Ovary (tissue), 9 donors: Measurements from ENCODE around the gene FGFR3. TPM values are rescaled to one million over a fixed set of nuclear protein-coding genes. Genes with fewer than 3 reads are reported as not detected.

ENCODE experiments used
- DNase-seq, 5 donors: peaks; one replicate each; pipeline ENCODE4 v3.0.0-alpha.2; 2019 to 2020
- H3K27ac ChIP-seq, 2 donors: fragments of 200-600 bp; one replicate each; pipeline versions ENCODE4 v1.5.1 to v1.8.0; 2019 to 2022
- H3K27me3 ChIP-seq: fragments of 200-600 bp; one replicate; pipeline ENCODE4 v1.8.0; 2022
- H3K36me3 ChIP-seq: fragments of 200-600 bp; sonication (generic); one replicate; pipeline ENCODE4 v1.5.1; 2019
- H3K4me1 ChIP-seq: one replicate; pipeline ENCODE4 v1.8.1; 2013; ENCODE audit warnings: mild to moderate bottlenecking, moderate library complexity; ENCODE audit not compliant: insufficient read depth
- H3K4me3 ChIP-seq: fragments of 200-600 bp; sonication (generic); one replicate; pipeline ENCODE4 v1.5.1; 2017
- H3K9me3 ChIP-seq, 2 donors: fragments of 200-600 bp in 1 of 2; sonication (generic) in 1 of 2; one replicate each; pipeline versions ENCODE4 v1.5.1 to v1.8.1; 2013 to 2019; ENCODE audit warnings: mild to moderate bottlenecking in 1 of 2, moderate library complexity in 1 of 2
- CTCF ChIP-seq, 3 donors: fragments of 450-650 bp in 2 of 3; fragments of 200-600 bp in 1 of 3; IDR thresholded peaks; one replicate each; pipeline versions ENCODE4 v1.5.1 to v1.8.0; 2016 to 2022; ENCODE audit warnings: antibody characterized with exemption in 3 of 3, mild to moderate bottlenecking in 1 of 3
- EP300 ChIP-seq: sonication (generic); formaldehyde crosslinking; IDR thresholded peaks from one replicate; pipeline ENCODE4 v1.6.1; 2017; ENCODE audit warnings: antibody characterized with exemption
- POLR2A ChIP-seq: fragments of 450-650 bp; IDR thresholded peaks from one replicate; pipeline ENCODE4 v1.6.1; 2017; ENCODE audit warnings: antibody characterized with exemption, mild to moderate bottlenecking, moderate library complexity
- WGBS, 3 donors: extraction: QIAGEN DNeasy Blood & Tissue Kit in 1 of 3; methylation state at CpG; one replicate each; pipeline versions ENCODE4 v1.1.5 to v1.1.7; 2013 to 2017; 5-methylcytosine and 5-hydroxymethylcytosine counted together
- intact Hi-C, 4 donors: fragments of 100-400 bp; cut with DNase I; formaldehyde crosslinking; loops; one replicate each; pipeline versions ENCODE4 v1.11.0 to v1.15.1; 2022 to 2023
- polyA plus RNA-seq, 2 donors: library from polyadenylated mRNA; stranded (reverse); fragments of 200-250 nt in 1 of 2; fragments of 350-450 nt in 1 of 2; fragmentation: Illumina TruSeq in 1 of 2; extraction: RNeasy Lipid Tissue Mini Kit (QIAGEN cat#74804) in 1 of 2; gene quantifications; one replicate each; pipeline ENCODE4 v1.2.3, GENCODE V29; 2013 to 2014
- total RNA-seq, 7 donors: library from RNA; depleted of rRNA in 2 of 7; stranded (reverse); fragments of >200 nt in 2 of 7; fragmentation: NEBNext Ultra II Directional in 3 of 7; extraction: Animal tissue kit (Norgen Biotek cat#: 25700) in 3 of 7; gene quantifications; one replicate each; pipeline versions ENCODE4 v1.1.0 to v1.2.4, GENCODE V29; 2016 to 2023
- donor health status: DM: no; HTN: no; CAD: no; lungs with moderate emphysema.
- donor health status: DM: no; HTN: no; CAD: no.
- donor health status: Bipolar disorder and iron deficiency.
- donor health status: DM: yes; HTN: yes; CAD: no.
- donor health status: DM: no; HTN: no; CAD: no.
- donor health status: DM: yes; HTN: yes; CAD: no.

FGFR3 gene
- total and polyA plus RNA-seq, 9 donors, result 0.12 to 9.2 (median 0.57) TPM

DNA sequence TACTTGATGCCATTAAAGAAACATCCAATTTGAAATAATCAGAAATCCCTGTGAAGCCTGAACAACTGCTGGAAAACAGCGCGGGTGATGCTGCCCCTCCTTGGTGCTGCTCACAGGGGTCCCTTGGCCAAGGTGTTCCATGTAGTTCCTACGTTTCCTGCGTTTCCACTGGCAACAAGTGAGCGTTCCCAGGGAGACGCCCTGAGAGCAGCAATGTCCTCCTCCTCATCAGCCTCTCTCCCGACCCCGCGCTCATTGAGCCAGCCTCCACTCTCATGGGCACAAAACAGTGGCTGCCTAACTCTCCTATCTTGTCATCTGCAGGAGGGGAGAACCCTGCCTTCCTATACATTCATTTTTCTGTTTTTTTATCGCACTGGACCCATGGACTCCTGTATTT lies 44.0 kb downstream of the FGFR3 start:
- DNase-seq, result no peak
- TF ChIP-seq CTCF (IDR thresholded peaks at IDR 0.05) (no peak), EP300 (no peak), POLR2A (no peak)
- no peak overlapping the region for H3K27ac ChIP-seq
- H3K4me3 ChIP-seq, result no peak overlapping the region
- intact Hi-C loops, result no loop called here
- H3K9me3 ChIP-seq, result no peaks in the 10 kb centered on the region
- no peaks in the 10 kb centered on the region for H3K27me3 ChIP-seq
- H3K36me3 ChIP-seq, result no peaks in the 10 kb centered on the region
- no peaks in the 10 kb centered on the region for H3K4me1 ChIP-seq
- 91 to 94% (median 93%) methylated on average over 10 of the region's 10 CpGs for WGBS, 3 donors

DNA sequence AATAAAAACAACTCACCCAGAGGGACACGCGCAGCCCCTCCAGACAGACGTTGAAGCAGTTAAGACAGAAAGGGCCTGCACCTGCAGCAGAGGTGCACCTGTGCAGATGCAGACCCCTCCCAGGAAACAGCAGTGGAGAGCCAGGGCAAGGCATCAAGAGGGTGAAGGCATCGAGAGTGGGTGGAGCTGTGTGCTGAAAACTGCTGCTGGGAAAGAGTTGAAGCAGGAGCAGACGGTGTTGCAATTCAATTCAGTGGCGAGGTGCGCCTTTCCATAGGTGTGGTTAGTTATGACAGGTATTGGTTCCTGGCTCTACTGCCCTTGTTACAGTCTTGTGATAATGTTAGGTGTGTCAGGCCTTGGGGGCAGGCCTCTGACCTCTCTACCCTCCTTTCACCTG lies 46.2 kb downstream of the FGFR3 start:
- intact Hi-C loops, result no loop called here
- TF ChIP-seq EP300, result no peak
- no peak for TF ChIP-seq CTCF (IDR thresholded peaks at IDR 0.05)
- TF ChIP-seq POLR2A, result no peak
- 87 to 89% (median 89%) methylated on average over 7 of the region's 7 CpGs for WGBS, 3 donors
- Histone ChIP-seq H3K4me1 (no peaks in the 10 kb centered on the region), H3K9me3 (no peaks in the 10 kb centered on the region), H3K36me3 (no peaks in the 10 kb centered on the region), H3K27ac (no peak overlapping the region), H3K4me3 (no peak overlapping the region), H3K27me3 (no peaks in the 10 kb centered on the region)
- DNase-seq, result no peak

- no peak for DNase-seq
- H3K4me1 ChIP-seq, result no peaks in the 10 kb centered on the region
- intact Hi-C loops, result no loop called here
- H3K36me3 ChIP-seq, result no peaks in the 10 kb centered on the region
- H3K27me3 ChIP-seq, result no peaks in the 10 kb centered on the region
- no peak for TF ChIP-seq POLR2A
- no peak for TF ChIP-seq EP300
- TF ChIP-seq CTCF (IDR thresholded peaks at IDR 0.05), result no peak
- no peak overlapping the region for H3K4me3 ChIP-seq
- H3K9me3 ChIP-seq, result no peaks in the 10 kb centered on the region
- 92 to 93% (median 92%) methylated on average over 31 of the region's 31 CpGs for WGBS, 3 donors
- H3K27ac ChIP-seq, result no peak overlapping the region
Observed at GRCh38 chr4:1841201-1841886, 48.3 kb downstream of the FGFR3 start.

DNA sequence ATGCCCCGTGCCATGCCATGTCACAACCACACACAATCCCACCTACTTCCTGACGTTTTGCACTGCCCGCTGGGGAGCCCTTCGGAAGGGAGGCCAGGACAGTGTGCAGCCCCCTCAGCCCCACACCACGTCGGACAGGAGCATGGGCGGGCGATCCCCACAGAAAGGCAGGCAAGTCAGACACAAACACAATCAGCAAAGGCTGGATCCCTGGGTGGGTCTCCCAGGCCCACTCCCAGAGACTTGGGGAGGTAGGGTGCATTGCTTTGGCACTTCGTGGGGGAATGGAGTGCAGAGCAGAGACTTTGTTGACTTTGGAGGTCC lies 48.8 kb downstream of the FGFR3 start:
- intact Hi-C loops, result no loop called here
- no peaks in the 10 kb centered on the region for H3K36me3 ChIP-seq

More for the DNA sequence above, 48.8 kb downstream of the FGFR3 start:
- H3K27ac ChIP-seq, result no peak overlapping the region
- no peaks in the 10 kb centered on the region for H3K27me3 ChIP-seq
- H3K9me3 ChIP-seq, result no peaks in the 10 kb centered on the region
- TF ChIP-seq CTCF (IDR thresholded peaks at IDR 0.05), result no peak
- TF ChIP-seq POLR2A, result no peak
- no peak for TF ChIP-seq EP300
- WGBS, 3 donors, result 84 to 89% (median 87%) methylated on average over 9 of the region's 9 CpGs
- no peak overlapping the region for H3K4me3 ChIP-seq
- DNase-seq, result no peak
- H3K4me1 ChIP-seq, result no peaks in the 10 kb centered on the region
